NCI-H2107 (cell line): ENCODE measurements around the gene NME7.
"Not testable (repeated sequence)": the region's sequence is repeated elsewhere in the genome, so short reads cannot be mapped to it uniquely, and the experiment has no call there.

Experiments used
- DNase-seq: peaks from one replicate; lab custom pipeline; 2025; lab: John Stamatoyannopoulos, UW

Gene NME7

DNA sequence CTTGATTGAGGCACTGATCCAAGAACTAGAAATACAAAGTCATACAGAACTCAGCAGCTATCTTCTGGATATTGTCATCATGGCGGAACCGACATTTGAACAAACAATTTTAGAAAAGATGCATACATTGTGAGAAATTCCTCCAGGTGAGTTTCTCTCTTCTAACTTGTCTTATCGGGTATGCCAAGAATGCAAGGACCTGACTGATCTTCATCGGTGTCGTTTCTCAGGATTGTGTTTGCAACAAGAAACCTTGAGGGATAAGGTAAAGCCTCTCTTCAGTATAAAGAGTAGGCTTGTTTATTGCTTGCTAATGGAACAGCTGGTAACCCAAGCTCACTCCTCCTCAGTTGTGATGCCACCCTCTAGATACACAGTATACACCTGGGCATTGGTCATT, 62.2 kb downstream of the NME7 start:
- no peak for DNase-seq

DNA sequence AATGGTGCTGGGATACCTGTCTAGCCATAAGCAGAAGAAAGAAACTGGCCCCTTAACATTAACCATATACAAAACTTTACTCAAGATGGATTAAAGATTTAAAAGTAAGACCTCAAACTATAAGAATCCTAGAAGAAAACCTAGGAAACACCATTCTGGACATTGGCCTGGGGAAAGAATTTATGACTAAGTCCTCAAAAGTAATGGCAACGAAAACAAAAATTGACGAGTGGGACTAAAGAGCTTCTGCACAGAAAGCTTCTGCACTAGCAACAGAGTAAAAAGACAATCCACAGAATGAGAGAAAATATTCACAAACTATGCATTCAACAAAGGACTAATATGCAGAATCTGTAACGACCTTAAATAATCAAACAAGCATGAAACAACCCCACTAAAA, 66.7 kb downstream of the NME7 start:
- DNase-seq = no peak

- no peak for DNase-seq
Measured at GRCh38 chr1:169298441-169298840, 69.2 kb downstream of the NME7 start.

- DNase-seq = no peak
Measured at GRCh38 chr1:169295846-169296245, 71.8 kb downstream of the NME7 start.

GRCh38 chr1:169295425-169295824, 72.2 kb downstream of the NME7 start:
- DNase-seq = no peak

DNA sequence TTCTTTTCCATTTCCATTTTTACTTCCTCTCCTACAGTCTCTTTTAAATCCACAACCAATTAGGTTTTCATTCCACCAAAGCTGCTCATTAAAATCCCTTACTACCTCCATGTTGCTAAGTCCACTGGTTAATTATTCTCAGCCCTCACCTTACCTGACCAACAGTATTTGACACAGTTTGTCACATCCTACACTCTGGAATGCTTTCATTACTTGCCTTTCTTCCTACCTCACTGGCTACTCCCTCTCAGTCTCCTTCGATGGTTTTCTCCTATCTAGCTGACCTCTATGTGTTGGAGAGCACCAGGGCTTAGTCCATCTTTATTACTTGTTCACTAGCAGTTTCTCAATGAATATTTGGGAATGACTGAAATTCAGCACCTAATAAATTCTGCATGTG, 78.6 kb downstream of the NME7 start:
- DNase-seq = no peak

- no peak for DNase-seq
Measured at GRCh38 chr1:169288011-169288414, 79.6 kb downstream of the NME7 start.

DNA sequence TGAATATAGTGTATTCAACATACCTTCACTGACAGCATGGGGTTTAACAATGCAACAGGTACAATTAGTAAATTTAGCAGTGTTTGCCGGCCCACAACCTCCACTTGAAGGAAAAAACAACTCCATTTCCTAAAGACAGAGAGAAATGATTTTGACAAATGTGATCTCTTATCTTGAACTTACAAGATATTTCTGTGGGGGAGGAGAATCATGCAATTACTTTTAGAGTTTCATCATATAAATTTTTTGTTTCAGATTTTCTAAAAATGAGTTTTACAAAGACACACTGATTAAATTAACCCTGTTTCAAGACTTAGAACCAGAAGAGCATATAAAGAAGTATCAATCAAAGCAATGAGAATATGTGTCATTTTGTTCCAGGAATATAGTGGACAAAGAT, 80.3 kb downstream of the NME7 start:
- no peak for DNase-seq

DNA sequence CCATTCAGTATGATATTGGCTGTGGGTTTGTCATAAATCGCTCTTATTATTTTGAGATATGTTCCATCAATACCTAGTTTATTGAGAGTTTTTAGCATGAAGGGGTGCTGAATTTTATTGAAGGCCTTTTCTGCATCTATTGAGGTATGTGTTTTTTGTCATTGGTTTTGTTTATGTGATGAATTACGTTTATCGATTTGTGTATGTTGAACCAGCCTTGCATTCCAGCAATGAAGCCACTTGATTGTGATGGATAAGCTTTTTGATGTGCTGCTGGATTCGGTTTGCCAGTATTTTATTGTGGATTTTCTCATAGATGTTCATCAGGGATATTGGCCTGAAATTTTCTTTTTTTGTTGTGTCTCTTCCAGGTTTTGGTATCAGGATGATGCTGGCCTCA, 86.0 kb downstream of the NME7 start:
- DNase-seq = not testable (repeated sequence)

DNA sequence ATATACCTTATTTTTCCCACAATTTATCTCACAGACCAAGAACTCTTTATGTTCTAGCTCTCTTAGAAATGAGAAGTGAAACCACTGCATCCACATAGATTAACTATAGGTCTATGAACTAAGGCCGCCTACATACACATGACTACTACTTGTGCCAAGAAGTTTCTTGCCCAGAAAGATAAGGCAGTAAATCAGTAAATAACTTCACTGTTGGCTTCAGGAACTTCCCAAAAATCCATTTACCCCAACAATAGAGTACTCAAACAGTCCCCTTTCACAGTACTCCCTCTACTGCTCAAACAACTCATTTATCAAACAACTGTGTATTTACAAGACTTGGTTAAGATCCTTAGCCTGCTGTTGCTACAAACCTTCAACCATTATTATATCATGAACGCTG, 96.5 kb downstream of the NME7 start:
- no peak for DNase-seq

GRCh38 chr1:169266133-169266532, 101.5 kb downstream of the NME7 start:
- DNase-seq = no peak

GRCh38 chr1:169263059-169263458, 104.5 kb downstream of the NME7 start:
- DNase-seq = no peak

- DNase-seq = no peak
Measured at GRCh38 chr1:169261884-169262283, 105.7 kb downstream of the NME7 start.

GRCh38 chr1:169260478-169261151, 107.0 kb downstream of the NME7 start:
- no peak for DNase-seq

DNA sequence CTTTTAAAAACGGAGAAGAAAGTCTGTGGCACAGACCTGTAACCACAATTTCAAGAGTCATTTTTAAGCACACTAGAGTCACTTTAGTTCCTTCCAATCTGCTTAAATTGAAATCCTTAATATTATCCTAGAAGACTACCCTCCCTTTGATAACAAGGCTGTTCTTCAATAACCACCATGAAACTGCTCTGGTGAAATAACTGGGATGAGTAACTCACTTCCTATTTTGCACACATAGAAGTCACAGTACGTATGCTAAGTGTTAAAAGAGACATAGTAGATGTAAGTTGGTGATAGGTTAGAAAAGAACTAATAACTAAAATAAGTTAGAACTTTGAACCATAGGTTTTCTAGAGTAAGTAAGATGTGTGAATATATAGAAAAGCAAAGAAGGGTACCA, 107.8 kb downstream of the NME7 start:
- no peak for DNase-seq

DNA sequence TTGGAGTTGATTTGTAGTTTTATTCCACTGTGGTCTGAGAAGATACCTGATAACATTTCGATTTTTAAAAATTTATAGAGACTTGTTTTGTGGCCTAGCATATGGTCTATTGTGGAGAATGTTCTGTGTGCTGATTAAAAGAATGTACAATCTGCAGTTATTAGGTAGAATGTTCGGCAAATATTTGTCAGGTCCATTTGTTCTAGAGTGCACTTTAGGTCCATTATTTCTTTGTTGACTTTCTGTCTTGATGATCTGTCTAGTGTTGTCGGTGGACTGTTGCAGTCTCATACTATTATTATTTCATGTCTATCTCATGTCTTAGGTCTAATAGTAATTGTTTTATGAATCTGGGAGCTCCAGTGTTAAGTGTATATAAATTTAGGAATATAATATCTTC, 116.8 kb downstream of the NME7 start:
- DNase-seq = no peak

GRCh38 chr1:169250022-169250421, 117.6 kb downstream of the NME7 start:
- DNase-seq = no peak

DNA sequence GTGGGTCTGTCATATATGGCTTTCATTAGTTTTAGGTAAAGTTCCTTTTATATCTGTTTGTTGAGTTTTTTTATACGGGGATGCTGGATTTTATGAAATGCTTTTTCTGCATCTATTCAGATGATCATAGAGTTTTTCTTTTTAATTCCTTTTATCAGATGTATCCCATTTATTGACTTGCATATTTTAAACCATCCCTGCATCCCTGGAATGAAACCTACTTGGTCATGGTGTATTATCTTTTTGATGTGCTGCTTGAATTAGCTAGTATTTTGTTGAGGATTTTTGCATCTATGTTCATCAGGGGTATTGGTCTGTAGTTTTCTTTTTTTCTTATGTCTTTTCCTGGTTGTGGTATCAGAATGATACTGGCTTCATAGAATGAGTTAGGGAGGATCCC, 118.0 kb downstream of the NME7 start:
- DNase-seq = no peak

DNA sequence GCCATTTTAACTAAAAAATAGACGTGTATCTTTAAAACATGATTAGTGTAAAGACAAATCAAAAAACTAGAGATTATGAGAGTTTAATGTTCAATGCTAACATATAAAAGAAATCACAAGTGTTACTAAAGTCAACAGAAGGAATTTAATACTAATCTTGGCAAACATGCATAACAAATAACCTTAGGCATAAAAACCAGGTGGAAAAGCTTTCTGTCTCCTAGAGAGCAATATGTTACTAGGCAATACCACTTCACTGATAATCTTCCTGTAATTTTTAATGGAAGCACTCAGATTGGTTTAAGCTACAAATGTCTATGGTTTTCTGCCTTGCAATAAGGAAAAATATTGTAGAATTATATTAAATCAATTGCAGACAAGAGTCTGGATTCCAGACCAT, 121.9 kb downstream of the NME7 start:
- DNase-seq = no peak

DNA sequence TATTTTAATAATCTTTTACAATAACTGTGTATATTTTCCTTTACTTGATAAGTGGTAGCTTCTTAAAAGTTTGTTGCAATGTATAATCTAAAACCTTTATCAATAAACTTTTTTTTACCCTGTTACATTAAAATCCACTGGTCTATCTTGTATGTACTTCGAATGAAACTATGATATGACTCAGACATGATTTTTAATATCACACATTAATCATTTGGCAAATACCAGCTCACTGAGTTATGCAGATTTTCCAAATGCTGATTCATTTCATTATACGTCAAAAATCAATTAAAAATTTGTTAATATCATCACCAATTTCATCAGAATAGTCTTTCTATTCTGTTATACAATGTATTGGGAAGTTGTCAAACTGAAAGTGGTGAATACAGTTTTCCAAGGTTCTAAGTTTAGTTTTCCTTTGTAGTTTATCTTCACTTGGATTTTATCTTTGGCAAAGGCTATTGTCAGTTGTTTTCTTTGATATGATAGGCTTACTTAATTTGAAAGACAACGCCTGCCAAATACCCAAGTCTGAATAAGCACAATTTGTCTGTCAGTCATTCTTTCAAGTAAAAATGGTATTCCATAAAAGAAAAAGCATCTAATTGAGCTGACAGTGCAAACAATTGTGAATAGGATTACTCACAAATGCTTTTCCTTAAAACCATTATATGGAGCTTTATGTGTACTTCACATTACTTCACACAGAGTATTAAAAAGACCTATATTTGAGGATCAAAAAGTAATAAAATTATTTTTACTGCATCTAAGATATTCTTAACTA, 127.0 kb downstream of the NME7 start:
- no peak for DNase-seq

GRCh38 chr1:169236880-169237279, 130.7 kb downstream of the NME7 start:
- DNase-seq = no peak

GRCh38 chr1:169236143-169236542, 131.5 kb downstream of the NME7 start:
- DNase-seq = no peak

GRCh38 chr1:169235568-169235967, 132.0 kb downstream of the NME7 start:
- DNase-seq = no peak

DNA sequence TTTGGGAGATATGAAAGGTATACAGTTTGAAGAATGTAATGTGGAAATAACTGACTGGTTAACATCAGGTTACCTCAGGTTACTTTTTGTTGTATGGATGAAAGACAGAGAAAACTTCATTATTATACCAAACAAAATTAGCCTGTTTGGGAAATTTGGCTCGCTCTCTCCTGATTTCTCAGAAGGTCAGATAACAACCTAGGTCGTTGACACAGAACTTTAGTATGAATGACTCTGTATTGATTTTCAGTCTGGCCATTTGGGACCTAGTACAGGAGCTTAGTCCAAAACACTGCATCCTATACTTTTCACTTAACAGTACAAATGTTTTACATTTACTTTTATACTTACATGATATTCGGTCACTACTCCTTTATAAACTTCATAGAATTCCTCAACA, 132.8 kb downstream of the NME7 start:
- no peak for DNase-seq
